Caco-2 (cell line): Measurements from ENCODE around the gene KCNE3. TPM values are rescaled to one million over a fixed set of nuclear protein-coding genes. Genes with fewer than 3 reads are reported as not detected.

Experiments used
- BruUV-seq: library from RNA; stranded (reverse); fragments of 400-500 nt; replicated peaks from 2 replicates; lab custom pipeline; 2021; lab: Mats Ljungman, UMichigan
- CTCF ChIA-PET: fragments of 300-600 bp; sonication (Branson Sonifier 250); formaldehyde crosslinking; loops from one replicate; lab custom pipeline; 2022; ENCODE audit warnings: antibody characterized with exemption; lab: Charles Lee
- POLR2A ChIA-PET: fragments of 300-600 bp; sonication (Branson Sonifier 250); formaldehyde crosslinking; loops from one replicate; lab custom pipeline; 2022; ENCODE audit warnings: antibody characterized with exemption; lab: Charles Lee
- DNase-seq, 2 experiments: peaks; one replicate each; pipeline versions ENCODE4 v3.0.0 to v3.0.0-alpha.2; 2020 to 2022
- H3K27me3 ChIP-seq: replicated peaks from 2 replicates; pipeline ENCODE4 v1.6.0; 2011; ENCODE audit warnings: low read length; ENCODE audit not compliant: control insufficient read depth, insufficient read depth
- H3K36me3 ChIP-seq: 2 replicates; pipeline ENCODE4 v1.5.1; 2011; ENCODE audit warnings: low read length; ENCODE audit not compliant: control insufficient read depth, insufficient read depth
- H3K4me1 ChIP-seq: fragments of 250-450 bp; sonication (Bioruptor Pico); 2 replicates; pipeline ENCODE4 v1.5.1; 2020; ENCODE audit warnings: mild to moderate bottlenecking
- H3K4me3 ChIP-seq: 2 replicates; pipeline ENCODE4 v1.5.1; 2011; ENCODE audit warnings: low read depth, mild to moderate bottlenecking, control low read depth, low read length
- H3K9me3 ChIP-seq: fragments of 250-450 bp; sonication (Bioruptor Pico); 2 replicates; pipeline ENCODE4 v1.5.1; 2020; ENCODE audit warnings: mild to moderate bottlenecking, moderate library complexity
- H3K27ac Mint-ChIP-seq: one replicate; pipeline ENCODE4 v1.8.0; 2022; ENCODE audit warnings: mixed read lengths; ENCODE audit not compliant: unreplicated experiment
- H3K27me3 Mint-ChIP-seq: one replicate; pipeline ENCODE4 v1.8.0; 2022; ENCODE audit warnings: mixed read lengths; ENCODE audit not compliant: insufficient read depth, unreplicated experiment
- H3K36me3 Mint-ChIP-seq: one replicate; pipeline ENCODE4 v1.8.0; 2022; ENCODE audit warnings: mild to moderate bottlenecking, mixed read lengths; ENCODE audit not compliant: insufficient read depth, unreplicated experiment
- H3K4me1 Mint-ChIP-seq: one replicate; pipeline ENCODE4 v1.8.0; 2022; ENCODE audit warnings: low read depth, mixed read lengths; ENCODE audit not compliant: unreplicated experiment
- H3K4me3 Mint-ChIP-seq: one replicate; pipeline ENCODE4 v1.8.0; 2022; ENCODE audit warnings: mild to moderate bottlenecking, moderate library complexity, mixed read lengths; ENCODE audit not compliant: unreplicated experiment
- H3K9me3 Mint-ChIP-seq: one replicate; pipeline ENCODE4 v1.8.0; 2022; ENCODE audit warnings: mixed read lengths; ENCODE audit not compliant: unreplicated experiment
- intact Hi-C: fragments of 100-400 bp; cut with micrococcal nuclease; formaldehyde crosslinking; loops from one replicate; pipeline ENCODE4 v1.10.0; 2022; ENCODE audit not compliant: unreplicated experiment
- total RNA-seq: library from RNA; stranded (reverse); gene quantifications from 2 replicates; pipeline ENCODE4 v1.2.3, GENCODE V29; 2022
- TF ChIP-seq, protein P1 (sequence below), 2 experiments: fragments of 200-600 bp in 1 of 2; IDR thresholded peaks; 1 replicate in 1 of 2; 2 replicates in 1 of 2; pipeline versions ENCODE4 v1.5.1 to v1.8.0; 2011 to 2022; ENCODE audit warnings: antibody characterized with exemption in 1 of 2, control low read depth in 1 of 2, inconsistent platforms in 1 of 2, low read depth in 1 of 2, low read length in 1 of 2, mild to moderate bottlenecking in 1 of 2, moderate library complexity in 1 of 2; ENCODE audit not compliant: insufficient read depth in 1 of 2, severe bottlenecking in 1 of 2, unreplicated experiment in 1 of 2

KCNE3 gene
- total RNA-seq, 1 experiment from 2014 or later = 58.2 TPM

GRCh38 chr11:74459584-74459983, 7.8 kb downstream of the KCNE3 start:
- POLR2A ChIA-PET = no interaction called here
- Mint-ChIP-seq H3K4me1 (peaks cover 7% of the 10 kb centered on the region), H3K36me3 (peaks cover 20% of the 10 kb centered on the region), H3K27me3 (no peaks in the 10 kb centered on the region), H3K9me3 (peaks cover 3% of the 10 kb centered on the region), H3K4me3 (no peak overlapping the region), H3K27ac (no peak overlapping the region)
- H3K4me3 ChIP-seq = no peak overlapping the region
- intact Hi-C loops = no loop called here
- peak in 1 of 2 experiments; percentile 12 for DNase-seq
- H3K4me1 ChIP-seq = peaks cover 33% of the 10 kb centered on the region
- BruUV-seq = no TSS peak
- CTCF ChIA-PET = no interaction called here
- TF ChIP-seq, protein P1, sequence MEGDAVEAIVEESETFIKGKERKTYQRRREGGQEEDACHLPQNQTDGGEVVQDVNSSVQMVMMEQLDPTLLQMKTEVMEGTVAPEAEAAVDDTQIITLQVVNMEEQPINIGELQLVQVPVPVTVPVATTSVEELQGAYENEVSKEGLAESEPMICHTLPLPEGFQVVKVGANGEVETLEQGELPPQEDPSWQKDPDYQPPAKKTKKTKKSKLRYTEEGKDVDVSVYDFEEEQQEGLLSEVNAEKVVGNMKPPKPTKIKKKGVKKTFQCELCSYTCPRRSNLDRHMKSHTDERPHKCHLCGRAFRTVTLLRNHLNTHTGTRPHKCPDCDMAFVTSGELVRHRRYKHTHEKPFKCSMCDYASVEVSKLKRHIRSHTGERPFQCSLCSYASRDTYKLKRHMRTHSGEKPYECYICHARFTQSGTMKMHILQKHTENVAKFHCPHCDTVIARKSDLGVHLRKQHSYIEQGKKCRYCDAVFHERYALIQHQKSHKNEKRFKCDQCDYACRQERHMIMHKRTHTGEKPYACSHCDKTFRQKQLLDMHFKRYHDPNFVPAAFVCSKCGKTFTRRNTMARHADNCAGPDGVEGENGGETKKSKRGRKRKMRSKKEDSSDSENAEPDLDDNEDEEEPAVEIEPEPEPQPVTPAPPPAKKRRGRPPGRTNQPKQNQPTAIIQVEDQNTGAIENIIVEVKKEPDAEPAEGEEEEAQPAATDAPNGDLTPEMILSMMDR (IDR thresholded peaks at IDR 0.05; ENCODE audit: insufficient read depth in 1 of 2, low read depth in 1 of 2, low read length in 1 of 2, severe bottlenecking in 1 of 2, unreplicated experiment in 1 of 2) = no peak
- H3K27me3 ChIP-seq = no peaks in the 10 kb centered on the region
- H3K36me3 ChIP-seq = 0 out of 2 replicates have a peak, but pooled peaks cover 8% of the 10 kb centered on the region
- H3K9me3 ChIP-seq = no peaks in the 10 kb centered on the region

- H3K9me3 ChIP-seq = no peaks in the 10 kb centered on the region
- ChIA-PET CTCF (no interaction called here), POLR2A (no interaction called here)
- no peak for DNase-seq
- H3K9me3 Mint-ChIP-seq = no peaks in the 10 kb centered on the region
- H3K4me1 ChIP-seq = peaks cover 10% of the 10 kb centered on the region
- no peaks in the 10 kb centered on the region for H3K27me3 Mint-ChIP-seq
- no peak overlapping the region for H3K4me3 ChIP-seq
- H3K27me3 ChIP-seq = no peaks in the 10 kb centered on the region
- 0 out of 2 replicates have a peak, but pooled peaks cover 3% of the 10 kb centered on the region for H3K36me3 ChIP-seq
- intact Hi-C loops = no loop called here
- H3K27ac Mint-ChIP-seq = no peak overlapping the region
- BruUV-seq = no TSS peak
- peaks cover 7% of the 10 kb centered on the region for H3K4me1 Mint-ChIP-seq
- TF ChIP-seq, protein P1 (IDR thresholded peaks at IDR 0.05; ENCODE audit: insufficient read depth in 1 of 2, low read depth in 1 of 2, low read length in 1 of 2, severe bottlenecking in 1 of 2, unreplicated experiment in 1 of 2) = no peak
- peaks cover 19% of the 10 kb centered on the region for H3K36me3 Mint-ChIP-seq
- H3K4me3 Mint-ChIP-seq = no peak overlapping the region
These were observed 10.0 kb downstream of the KCNE3 start for GRCh38 chr11:74457356-74457755.

DNA sequence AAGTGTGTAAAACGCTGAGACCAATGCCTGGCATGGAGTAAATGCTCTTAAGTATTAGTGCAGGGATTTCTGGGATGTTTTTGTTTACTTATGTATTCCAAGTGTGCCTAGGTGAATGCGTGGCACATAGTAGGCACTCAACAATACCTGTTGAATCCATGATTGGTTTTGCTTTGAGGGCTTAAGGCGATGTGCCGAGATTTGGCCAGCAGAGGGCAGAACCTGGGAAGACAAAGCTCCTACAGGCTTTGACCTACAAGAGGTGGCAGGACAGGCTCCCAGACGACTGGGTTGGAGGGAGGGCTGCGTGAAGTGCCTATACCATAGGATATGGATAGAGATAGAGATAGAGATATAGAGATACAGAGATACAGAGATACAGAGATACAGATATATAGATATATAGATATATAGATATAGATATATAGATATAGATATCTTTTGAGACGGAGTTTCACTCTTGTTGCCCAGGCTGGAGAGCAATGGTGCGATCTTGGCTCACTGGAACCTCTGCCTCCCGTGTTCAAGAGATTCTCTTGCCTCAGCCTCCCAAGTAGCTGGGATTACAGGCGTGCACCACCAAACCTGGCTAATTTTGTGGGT, 13.9 kb downstream of the KCNE3 start:
- H3K27me3 Mint-ChIP-seq = no peaks in the 10 kb centered on the region
- H3K4me3 Mint-ChIP-seq = no peak overlapping the region
- Histone ChIP-seq H3K27me3 (no peaks in the 10 kb centered on the region), H3K9me3 (no peaks in the 10 kb centered on the region), H3K4me1 (no peaks in the 10 kb centered on the region), H3K4me3 (no peak overlapping the region), H3K36me3 (no peaks in the 10 kb centered on the region)
- POLR2A ChIA-PET = interaction anchor here (0.6 to 1.9 kb wide), 2 partner anchors 40 to 139 kb away, joined by 3 to 10 read pairs; partner anchors contain the start of genes LIPT2 and POLD3
- BruUV-seq = no TSS peak
- TF ChIP-seq, protein P1 (IDR thresholded peaks at IDR 0.05; ENCODE audit: insufficient read depth in 1 of 2, low read depth in 1 of 2, low read length in 1 of 2, severe bottlenecking in 1 of 2, unreplicated experiment in 1 of 2) = peak; percentile 91 to 98
- H3K27ac Mint-ChIP-seq = no peak overlapping the region
- intact Hi-C loops = loop anchor here (1.0 kb wide), 4 partner anchors 12 to 117 kb away; partner anchors contain the start of gene LIPT2
- DNase-seq = peak; percentile 87 to 88
- CTCF ChIA-PET = interaction anchor here (0.6 to 7.0 kb wide), 25 partner anchors 9 to 417 kb away, joined by 3 to 196 read pairs (median 4); partner anchors contain the start of genes C2CD3, KCNE3, LIPT2 and PGM2L1
- no peaks in the 10 kb centered on the region for H3K9me3 Mint-ChIP-seq
- peaks cover 14% of the 10 kb centered on the region for H3K36me3 Mint-ChIP-seq
- H3K4me1 Mint-ChIP-seq = peaks cover 7% of the 10 kb centered on the region
